ENCODE results near the gene DNAH6.

GRCh38 chr2:84847326-84848050, 331.2 kb downstream of the DNAH6 start:
- no peak for TF ChIP-seq EZH2 (IDR thresholded peaks at IDR 0.05; ENCODE audit: borderline replicate concordance, low read depth, low read length, poor library complexity, severe bottlenecking)
- TF ChIP-seq CTCF (conservative IDR thresholded peaks at IDR 0.05; ENCODE audit: low read depth, low read length) = no peak
